ENCODE measurements around the gene MPIG6B. TPM values are rescaled to one million over a fixed set of nuclear protein-coding genes. Genes with fewer than 3 reads are reported as not detected.

Gene MPIG6B
- total and polyA plus RNA-seq, 2 donors, result 0.14 to 0.32 TPM

DNA sequence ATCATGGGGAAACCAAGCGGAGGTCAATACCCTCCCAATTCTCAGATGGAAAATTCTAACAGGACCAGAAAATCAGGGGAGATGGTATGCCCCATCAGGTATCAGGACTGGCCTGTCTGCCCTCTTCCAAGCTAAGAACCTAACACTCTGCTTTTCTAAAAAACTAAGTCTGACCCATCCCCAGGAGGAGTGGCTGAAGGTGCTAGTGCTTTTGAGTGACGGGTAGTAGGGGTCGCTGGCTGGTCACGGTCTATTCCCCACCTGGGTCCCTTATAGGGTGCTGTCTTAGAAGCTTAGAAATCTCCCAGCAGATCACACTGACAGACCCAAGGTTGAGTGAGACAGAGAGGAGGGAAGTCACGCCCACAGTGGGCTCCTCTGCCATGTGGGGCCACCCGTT, 29.6 kb upstream of the MPIG6B start:
- 98% methylated on average over 6 of the region's 6 CpGs for WGBS
- peaks cover 0 to 3% of the 10 kb centered on the region in 2 donors for H3K4me1 ChIP-seq (ENCODE audit: control insufficient read depth in 2 of 2, insufficient read depth in 2 of 2, low read length in 2 of 2)
- DNase-seq (ENCODE audit: low read depth in 6 of 9, low spot score in 9 of 9), result no peak
- H3K27ac ChIP-seq (ENCODE audit: low read depth in 1 of 2, low read length in 1 of 2), result no peak overlapping the region
- H3K4me3 ChIP-seq (ENCODE audit: low read length in 2 of 2), result no peak overlapping the region
- peaks cover 70 to 77% of the 10 kb centered on the region in 2 donors for H3K36me3 ChIP-seq (ENCODE audit: control insufficient read depth in 2 of 2, insufficient read depth in 2 of 2, low read length in 1 of 2)
- H3K27me3 ChIP-seq (ENCODE audit: control insufficient read depth in 2 of 2, insufficient read depth in 1 of 2, low read length in 1 of 2), result no peaks in the 10 kb centered on the region
- no peaks in the 10 kb centered on the region for H3K9me3 ChIP-seq (ENCODE audit: control insufficient read depth in 2 of 2, insufficient read depth in 1 of 2, low read length in 1 of 2)

DNA sequence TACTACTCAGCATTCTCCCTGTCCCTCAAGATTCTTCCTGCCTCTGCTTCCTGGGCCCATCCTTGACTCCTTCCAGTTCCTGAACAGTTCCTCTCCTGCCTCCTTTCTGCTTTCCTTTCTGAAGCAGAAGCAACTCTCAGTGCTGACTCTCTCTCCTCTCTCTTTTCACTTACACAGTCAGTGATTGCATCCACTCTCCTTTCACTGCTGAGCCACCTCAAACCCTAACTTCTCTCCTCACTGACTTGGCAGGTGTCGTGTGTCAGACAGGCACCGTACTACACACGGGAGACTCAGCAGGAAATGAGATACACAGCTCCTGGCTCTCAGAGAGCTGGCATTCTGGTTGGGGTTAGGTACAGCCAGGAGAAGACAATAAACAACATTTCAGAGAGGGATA, 25.6 kb upstream of the MPIG6B start:
- Histone ChIP-seq H3K4me1 (ENCODE audit: control insufficient read depth in 2 of 2, insufficient read depth in 2 of 2, low read length in 2 of 2) (peaks cover 10 to 13% of the 10 kb centered on the region in 2 donors), H3K27me3 (ENCODE audit: control insufficient read depth in 2 of 2, insufficient read depth in 1 of 2, low read length in 1 of 2) (no peaks in the 10 kb centered on the region), H3K27ac (ENCODE audit: low read depth in 1 of 2, low read length in 1 of 2) (no peak overlapping the region), H3K4me3 (ENCODE audit: low read length in 2 of 2) (no peak overlapping the region), H3K36me3 (ENCODE audit: control insufficient read depth in 2 of 2, insufficient read depth in 2 of 2, low read length in 1 of 2) (peaks cover 50 to 66% of the 10 kb centered on the region in 2 donors), H3K9me3 (ENCODE audit: control insufficient read depth in 2 of 2, insufficient read depth in 1 of 2, low read length in 1 of 2) (no peaks in the 10 kb centered on the region)
- WGBS, result 77% methylated on average over 3 of the region's 3 CpGs
- DNase-seq (ENCODE audit: low read depth in 6 of 9, low spot score in 9 of 9), result peak in 1 of 9 donors; percentile 28

DNA sequence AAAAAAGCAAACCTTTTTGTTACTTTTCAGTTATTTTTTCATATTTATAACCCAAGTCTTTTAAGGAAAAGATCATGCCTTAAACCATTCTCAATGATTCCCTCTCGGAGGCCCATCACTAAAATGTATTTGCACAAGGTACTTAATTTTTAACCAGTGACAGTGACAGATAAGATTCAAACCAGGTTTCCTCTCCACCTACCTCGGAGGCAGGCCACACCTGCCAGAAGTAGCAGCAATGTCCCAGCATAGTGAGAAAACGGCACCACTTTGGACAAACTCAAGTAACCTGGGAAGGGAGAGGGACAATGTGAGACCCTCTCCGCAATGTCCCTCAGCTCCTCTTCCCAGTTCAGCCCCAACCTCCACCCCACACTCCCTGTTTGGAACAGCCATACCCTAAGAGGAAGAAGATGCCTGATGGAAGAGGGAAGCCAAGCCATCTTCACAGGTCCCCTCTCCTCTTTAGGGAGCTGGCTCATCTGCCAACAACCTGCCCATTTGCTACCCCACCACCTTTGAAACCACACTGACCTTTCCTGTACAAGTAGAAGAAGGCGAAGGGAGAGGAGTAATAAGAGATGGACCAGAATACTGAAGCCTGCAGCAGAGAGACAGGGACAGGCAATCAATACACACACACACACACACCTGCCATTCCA, 22.3 kb upstream of the MPIG6B start:
- Histone ChIP-seq H3K9me3 (ENCODE audit: control insufficient read depth in 2 of 2, insufficient read depth in 1 of 2, low read length in 1 of 2) (peaks cover 0 to 5% of the 10 kb centered on the region in 2 donors), H3K4me3 (ENCODE audit: low read length in 2 of 2) (no peak overlapping the region), H3K27me3 (ENCODE audit: control insufficient read depth in 2 of 2, insufficient read depth in 1 of 2, low read length in 1 of 2) (no peaks in the 10 kb centered on the region), H3K36me3 (ENCODE audit: control insufficient read depth in 2 of 2, insufficient read depth in 2 of 2, low read length in 1 of 2) (peaks cover 25 to 40% of the 10 kb centered on the region in 2 donors), H3K4me1 (ENCODE audit: control insufficient read depth in 2 of 2, insufficient read depth in 2 of 2, low read length in 2 of 2) (peaks cover 15 to 21% of the 10 kb centered on the region in 2 donors), H3K27ac (ENCODE audit: low read depth in 1 of 2, low read length in 1 of 2) (no peak overlapping the region)
- no peak for DNase-seq (ENCODE audit: low read depth in 6 of 9, low spot score in 9 of 9)
- WGBS, result 98% methylated on average over 5 of the region's 5 CpGs

DNA sequence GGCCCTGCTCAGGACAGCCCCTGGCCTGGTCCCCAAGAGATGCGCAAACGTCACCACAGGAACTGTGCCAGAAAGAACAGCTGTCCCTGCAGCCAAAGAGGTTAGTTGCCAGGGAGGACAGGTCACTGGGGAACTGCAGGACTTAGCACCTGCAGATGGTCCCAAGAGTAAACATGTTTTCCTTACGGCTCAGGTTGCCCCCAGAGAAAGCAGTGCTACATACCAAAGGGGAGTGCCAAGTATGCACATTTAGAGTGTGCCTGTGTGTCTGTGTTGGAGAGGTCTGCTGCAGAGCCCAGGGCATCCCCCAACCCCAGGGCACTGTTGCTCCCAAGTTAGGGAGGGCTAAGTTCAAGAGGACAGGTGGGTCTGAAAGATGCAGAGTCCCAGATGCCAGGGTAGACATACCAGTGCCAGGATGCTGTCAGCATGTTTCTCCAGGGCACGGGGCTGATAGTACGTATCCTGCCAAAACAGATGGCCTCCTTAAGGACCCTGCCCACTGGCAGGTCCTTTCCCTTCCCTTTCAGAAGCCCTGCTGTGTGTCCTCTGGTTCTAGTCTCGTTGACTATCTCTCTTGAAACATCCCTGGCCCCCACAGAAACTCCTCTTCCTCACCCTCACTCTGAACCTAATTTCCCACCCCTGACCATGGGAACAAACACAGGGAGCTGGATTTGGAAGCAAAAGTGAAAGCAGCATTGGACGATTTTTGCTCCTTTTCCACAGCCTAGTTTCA, 21.3 kb upstream of the MPIG6B start:
- DNase-seq (ENCODE audit: low read depth in 6 of 9, low spot score in 9 of 9), result no peak
- Histone ChIP-seq H3K9me3 (ENCODE audit: control insufficient read depth in 2 of 2, insufficient read depth in 1 of 2, low read length in 1 of 2) (peaks cover 0 to 5% of the 10 kb centered on the region in 2 donors), H3K27me3 (ENCODE audit: control insufficient read depth in 2 of 2, insufficient read depth in 1 of 2, low read length in 1 of 2) (no peaks in the 10 kb centered on the region), H3K4me1 (ENCODE audit: control insufficient read depth in 2 of 2, insufficient read depth in 2 of 2, low read length in 2 of 2) (peaks cover 15 to 21% of the 10 kb centered on the region in 2 donors), H3K27ac (ENCODE audit: low read depth in 1 of 2, low read length in 1 of 2) (peak overlapping the region; percentile 8 to 98), H3K36me3 (ENCODE audit: control insufficient read depth in 2 of 2, insufficient read depth in 2 of 2, low read length in 1 of 2) (peaks cover 21 to 33% of the 10 kb centered on the region in 2 donors), H3K4me3 (ENCODE audit: low read length in 2 of 2) (peak overlapping the region; percentile 88 to 94)
- WGBS, result 56% methylated on average over 7 of the region's 7 CpGs

DNA sequence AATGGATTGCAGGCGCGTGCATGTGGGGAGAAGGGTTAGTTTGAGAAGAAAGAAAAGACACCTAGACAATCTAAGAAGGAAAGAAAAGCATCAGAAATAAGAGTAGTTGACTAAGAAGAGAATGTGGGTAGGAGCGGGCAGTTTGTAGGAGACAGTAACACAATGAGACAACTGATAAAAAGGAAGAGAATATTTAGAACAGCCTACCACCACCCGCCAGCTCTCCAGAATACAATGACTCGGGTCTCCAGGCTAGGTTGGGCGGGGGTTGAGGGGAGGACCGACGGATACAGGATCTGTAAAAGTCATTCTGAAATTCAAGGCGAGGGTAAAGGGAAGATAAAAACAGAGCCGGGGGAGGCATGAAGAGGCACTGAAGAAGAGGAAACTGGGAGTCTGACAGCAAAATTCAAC, 20.8 kb upstream of the MPIG6B start:
- peak overlapping the region; percentile 98 to 100 for H3K27ac ChIP-seq (ENCODE audit: low read depth in 1 of 2, low read length in 1 of 2)
- peaks cover 0 to 5% of the 10 kb centered on the region in 2 donors for H3K9me3 ChIP-seq (ENCODE audit: control insufficient read depth in 2 of 2, insufficient read depth in 1 of 2, low read length in 1 of 2)
- peak overlapping the region; percentile 88 to 94 for H3K4me3 ChIP-seq (ENCODE audit: low read length in 2 of 2)
- no peak for DNase-seq (ENCODE audit: low read depth in 6 of 9, low spot score in 9 of 9)
- H3K4me1 ChIP-seq (ENCODE audit: control insufficient read depth in 2 of 2, insufficient read depth in 2 of 2, low read length in 2 of 2), result peaks cover 15 to 19% of the 10 kb centered on the region in 2 donors
- WGBS, result 2% methylated on average over 10 of the region's 10 CpGs
- H3K27me3 ChIP-seq (ENCODE audit: control insufficient read depth in 2 of 2, insufficient read depth in 1 of 2, low read length in 1 of 2), result no peaks in the 10 kb centered on the region
- peaks cover 20 to 29% of the 10 kb centered on the region in 2 donors for H3K36me3 ChIP-seq (ENCODE audit: control insufficient read depth in 2 of 2, insufficient read depth in 2 of 2, low read length in 1 of 2)

DNA sequence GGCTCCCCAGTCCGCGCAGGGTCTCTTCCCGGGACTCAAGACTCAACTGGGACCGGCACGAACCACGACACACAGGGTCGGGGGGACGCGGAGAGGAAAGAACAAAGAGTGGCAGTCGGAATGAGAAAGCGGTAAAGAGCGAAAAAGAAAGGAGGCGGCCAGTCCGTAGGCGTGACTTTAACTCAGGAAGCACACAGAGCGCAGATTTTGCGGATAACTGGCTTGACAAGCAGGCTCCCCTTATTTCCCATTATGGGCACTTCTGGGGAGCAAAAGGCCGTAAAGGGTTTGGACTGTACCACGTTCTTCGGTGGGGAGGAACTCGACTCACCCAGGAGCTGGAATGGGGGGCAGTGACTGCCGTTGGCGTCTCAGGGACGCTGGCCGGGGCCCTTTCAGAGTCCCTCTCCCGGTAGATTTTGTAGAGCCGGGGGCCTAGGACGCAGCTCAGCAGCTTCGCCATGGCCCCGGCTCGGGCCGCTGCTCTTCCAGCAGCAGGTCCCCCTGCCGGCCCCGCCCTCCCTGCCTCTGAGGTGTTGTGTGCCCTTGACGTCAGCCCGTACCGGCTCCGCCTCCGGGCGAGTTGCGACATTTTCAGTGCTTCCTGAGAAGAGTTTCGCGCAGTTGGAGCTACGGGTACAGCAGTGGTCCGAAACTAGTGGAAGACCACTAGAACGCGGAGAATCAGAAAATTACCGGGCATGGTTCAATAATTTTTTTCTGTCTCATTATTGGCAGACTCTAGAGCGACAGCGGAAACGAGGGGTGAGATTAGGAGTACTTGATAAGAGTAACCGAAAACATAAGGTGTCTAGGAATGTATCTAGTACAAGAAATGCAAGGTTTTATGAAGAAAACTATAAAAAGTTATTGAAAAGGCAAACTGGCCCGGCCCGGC, 20.1 kb upstream of the MPIG6B start, which contains the start of gene ABHD16A:
Gene ABHD16A (minus strand): TSS at position 506 of the 898 bp plus-strand sequence. CDS start 43 bp downstream, at position 463.
- DNase-seq (ENCODE audit: low read depth in 6 of 9, low spot score in 9 of 9), result peak; percentile 96 to 99 (median 97)
- Histone ChIP-seq H3K4me1 (ENCODE audit: control insufficient read depth in 2 of 2, insufficient read depth in 2 of 2, low read length in 2 of 2) (peaks cover 15 to 18% of the 10 kb centered on the region in 2 donors), H3K4me3 (ENCODE audit: low read length in 2 of 2) (peak within 1 kb of the TSS; percentile 88 to 94), H3K36me3 (ENCODE audit: control insufficient read depth in 2 of 2, insufficient read depth in 2 of 2, low read length in 1 of 2) (peaks cover 20 to 29% of the 10 kb centered on the region in 2 donors), H3K9me3 (ENCODE audit: control insufficient read depth in 2 of 2, insufficient read depth in 1 of 2, low read length in 1 of 2) (peaks cover 0 to 5% of the 10 kb centered on the region in 2 donors), H3K27me3 (ENCODE audit: control insufficient read depth in 2 of 2, insufficient read depth in 1 of 2, low read length in 1 of 2) (no peaks in the 10 kb centered on the region), H3K27ac (ENCODE audit: low read depth in 1 of 2, low read length in 1 of 2) (peak within 1 kb of the TSS; percentile 98 to 100)
- WGBS, result 1% methylated on average over 54 of the region's 54 CpGs

DNA sequence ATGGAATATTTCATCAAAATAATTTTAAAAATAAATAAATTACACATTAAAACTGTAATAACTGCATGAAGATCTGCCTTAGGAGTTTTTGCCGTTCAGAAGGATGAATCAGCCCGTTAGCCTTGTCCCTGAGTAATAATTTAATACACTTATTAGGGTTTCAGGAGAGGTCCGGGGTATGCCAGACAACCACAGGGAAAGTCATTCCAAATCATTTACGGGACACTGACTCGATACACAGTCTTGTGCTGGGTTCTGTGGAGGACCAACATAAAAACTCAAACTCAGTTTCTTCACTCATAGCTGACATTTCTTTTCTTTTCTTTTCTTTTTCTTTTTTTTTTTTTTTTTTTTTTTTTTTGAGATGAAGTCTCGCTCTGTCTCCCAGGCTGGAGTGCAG, 17.2 kb upstream of the MPIG6B start:
- Histone ChIP-seq H3K9me3 (ENCODE audit: control insufficient read depth in 2 of 2, insufficient read depth in 1 of 2, low read length in 1 of 2) (peaks cover 0 to 5% of the 10 kb centered on the region in 2 donors), H3K4me3 (ENCODE audit: low read length in 2 of 2) (no peak overlapping the region), H3K27me3 (ENCODE audit: control insufficient read depth in 2 of 2, insufficient read depth in 1 of 2, low read length in 1 of 2) (no peaks in the 10 kb centered on the region), H3K27ac (ENCODE audit: low read depth in 1 of 2, low read length in 1 of 2) (no peak overlapping the region), H3K36me3 (ENCODE audit: control insufficient read depth in 2 of 2, insufficient read depth in 2 of 2, low read length in 1 of 2) (peaks cover 6 to 7% of the 10 kb centered on the region in 2 donors), H3K4me1 (ENCODE audit: control insufficient read depth in 2 of 2, insufficient read depth in 2 of 2, low read length in 2 of 2) (peaks cover 15 to 26% of the 10 kb centered on the region in 2 donors)
- WGBS, result 95% methylated on average over 6 of the region's 6 CpGs
- DNase-seq (ENCODE audit: low read depth in 6 of 9, low spot score in 9 of 9), result no peak

DNA sequence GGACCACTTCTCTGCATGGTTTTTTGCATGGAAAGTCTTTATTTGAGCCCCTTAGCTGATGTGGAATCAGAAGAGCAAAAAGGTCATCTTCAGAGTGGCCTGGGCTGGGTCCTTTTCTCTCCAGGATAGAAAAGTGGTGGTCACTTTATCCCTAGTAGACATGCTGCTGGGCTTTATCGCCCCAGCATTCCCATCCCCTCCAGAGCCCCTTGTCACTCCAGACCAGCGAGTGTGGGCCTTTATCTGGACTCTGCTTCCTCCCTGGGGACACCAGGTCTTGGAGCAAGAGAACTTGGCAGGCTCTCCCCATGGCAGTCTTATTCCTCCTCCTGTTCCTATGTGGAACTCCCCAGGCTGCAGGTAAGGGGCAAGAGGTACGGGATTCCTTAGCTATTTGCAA, 16.6 kb upstream of the MPIG6B start, which contains the start of gene LY6G6F:
Gene LY6G6F (plus strand): TSS at position 268 of the 400 bp plus-strand sequence. CDS start 41 bp downstream, at position 309.
- Histone ChIP-seq H3K4me1 (ENCODE audit: control insufficient read depth in 2 of 2, insufficient read depth in 2 of 2, low read length in 2 of 2) (peaks cover 13 to 28% of the 10 kb centered on the region in 2 donors), H3K36me3 (ENCODE audit: control insufficient read depth in 2 of 2, insufficient read depth in 2 of 2, low read length in 1 of 2) (peaks cover under 1 to 1% of the 10 kb centered on the region in 2 donors), H3K27ac (ENCODE audit: low read depth in 1 of 2, low read length in 1 of 2) (no peak within 1 kb of the TSS), H3K9me3 (ENCODE audit: control insufficient read depth in 2 of 2, insufficient read depth in 1 of 2, low read length in 1 of 2) (peaks cover 0 to 5% of the 10 kb centered on the region in 2 donors), H3K4me3 (ENCODE audit: low read length in 2 of 2) (no peak within 1 kb of the TSS), H3K27me3 (ENCODE audit: control insufficient read depth in 2 of 2, insufficient read depth in 1 of 2, low read length in 1 of 2) (no peaks in the 10 kb centered on the region)
- WGBS, result 97% methylated on average over 3 of the region's 3 CpGs
- no peak for DNase-seq (ENCODE audit: low read depth in 6 of 9, low spot score in 9 of 9)

Measured in thymus (tissue), 11 donors.